GM12892 (cell line): ENCODE data around the gene EPB41L2.

Experiments
- POLR2A ChIP-seq: IDR thresholded peaks from 2 replicates; pipeline ENCODE4 v1.6.1; 2011; ENCODE audit warnings: low read depth, low read length, control low read depth
- TAF1 ChIP-seq: IDR thresholded peaks from 2 replicates; pipeline ENCODE4 v1.6.1; 2011; ENCODE audit warnings: low read depth, mild to moderate bottlenecking, control low read depth, low read length, borderline replicate concordance

- TF ChIP-seq POLR2A (no peak), TAF1 (no peak)
Measured at GRCh38 chr6:131007286-131007685, 55.8 kb downstream of the EPB41L2 start.
